Central memory CD8-positive, alpha-beta T cell (primary cell): Measurements from ENCODE around the gene CRTC2.
"Not testable (repeated sequence)": the region's sequence is repeated elsewhere in the genome, so short reads cannot be mapped to it uniquely, and the experiment has no call there.

Source experiments
- ATAC-seq: fragments of 150-1000 bp; cut with Tn5 transposase; replicated peaks from 2 replicates; pipeline ENCODE4 v1.10.0; 2022; ENCODE audit warnings: mild to moderate bottlenecking, moderate FRiP score, moderate number of reproducible peaks; ENCODE audit not compliant: poor library complexity, severe bottlenecking; ENCODE audit errors: extremely low read depth
- DNase-seq, 2 donors: peaks; one replicate each; pipeline ENCODE4 v3.0.0; 2021; ENCODE audit warnings: low spot score in 2 of 2
- H3K27ac Mint-ChIP-seq: one replicate; pipeline ENCODE4 v1.8.0; 2022; ENCODE audit warnings: low read depth, mild to moderate bottlenecking, moderate library complexity, mixed read lengths
- H3K27me3 Mint-ChIP-seq: one replicate; pipeline ENCODE4 v1.8.0; 2022; ENCODE audit warnings: mixed read lengths
- H3K36me3 Mint-ChIP-seq: one replicate; pipeline ENCODE4 v1.8.0; 2022; ENCODE audit warnings: mild to moderate bottlenecking, moderate library complexity, mixed read lengths; ENCODE audit not compliant: insufficient read depth
- H3K4me1 Mint-ChIP-seq: one replicate; pipeline ENCODE4 v1.8.0; 2022; ENCODE audit warnings: mixed read lengths
- H3K4me3 Mint-ChIP-seq: one replicate; pipeline ENCODE4 v1.8.0; 2022; ENCODE audit warnings: mild to moderate bottlenecking, moderate library complexity, mixed read lengths
- H3K9me3 Mint-ChIP-seq: one replicate; pipeline ENCODE4 v1.8.0; 2022; ENCODE audit warnings: mixed read lengths

CRTC2 gene

DNA sequence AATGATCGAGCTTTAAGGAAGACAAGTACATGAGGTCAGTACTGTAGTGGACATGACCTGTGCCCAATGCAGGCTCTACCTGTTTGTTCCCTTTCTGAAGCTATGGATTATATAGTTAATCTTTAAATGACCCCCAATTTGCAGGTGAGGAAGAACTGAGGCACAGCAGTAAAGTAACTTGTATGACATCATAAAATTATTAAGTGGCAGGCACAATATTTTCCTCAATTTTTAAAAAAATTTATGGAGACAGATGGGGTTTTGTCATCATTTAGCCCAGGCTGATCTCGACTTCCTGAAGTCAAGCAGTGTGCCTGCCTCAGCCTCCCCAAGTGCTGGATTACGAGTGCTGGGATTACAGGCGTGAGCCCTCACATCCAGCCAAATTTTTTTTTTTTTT, 32.0 kb downstream of the CRTC2 start:
- H3K4me3 Mint-ChIP-seq, result no peak overlapping the region
- H3K36me3 Mint-ChIP-seq, result peaks cover 20% of the 10 kb centered on the region
- no peak overlapping the region for H3K27ac Mint-ChIP-seq
- ATAC-seq, result no peak
- H3K9me3 Mint-ChIP-seq, result no peaks in the 10 kb centered on the region
- H3K27me3 Mint-ChIP-seq, result no peaks in the 10 kb centered on the region
- DNase-seq, result no peak
- peaks cover 31% of the 10 kb centered on the region for H3K4me1 Mint-ChIP-seq

DNA sequence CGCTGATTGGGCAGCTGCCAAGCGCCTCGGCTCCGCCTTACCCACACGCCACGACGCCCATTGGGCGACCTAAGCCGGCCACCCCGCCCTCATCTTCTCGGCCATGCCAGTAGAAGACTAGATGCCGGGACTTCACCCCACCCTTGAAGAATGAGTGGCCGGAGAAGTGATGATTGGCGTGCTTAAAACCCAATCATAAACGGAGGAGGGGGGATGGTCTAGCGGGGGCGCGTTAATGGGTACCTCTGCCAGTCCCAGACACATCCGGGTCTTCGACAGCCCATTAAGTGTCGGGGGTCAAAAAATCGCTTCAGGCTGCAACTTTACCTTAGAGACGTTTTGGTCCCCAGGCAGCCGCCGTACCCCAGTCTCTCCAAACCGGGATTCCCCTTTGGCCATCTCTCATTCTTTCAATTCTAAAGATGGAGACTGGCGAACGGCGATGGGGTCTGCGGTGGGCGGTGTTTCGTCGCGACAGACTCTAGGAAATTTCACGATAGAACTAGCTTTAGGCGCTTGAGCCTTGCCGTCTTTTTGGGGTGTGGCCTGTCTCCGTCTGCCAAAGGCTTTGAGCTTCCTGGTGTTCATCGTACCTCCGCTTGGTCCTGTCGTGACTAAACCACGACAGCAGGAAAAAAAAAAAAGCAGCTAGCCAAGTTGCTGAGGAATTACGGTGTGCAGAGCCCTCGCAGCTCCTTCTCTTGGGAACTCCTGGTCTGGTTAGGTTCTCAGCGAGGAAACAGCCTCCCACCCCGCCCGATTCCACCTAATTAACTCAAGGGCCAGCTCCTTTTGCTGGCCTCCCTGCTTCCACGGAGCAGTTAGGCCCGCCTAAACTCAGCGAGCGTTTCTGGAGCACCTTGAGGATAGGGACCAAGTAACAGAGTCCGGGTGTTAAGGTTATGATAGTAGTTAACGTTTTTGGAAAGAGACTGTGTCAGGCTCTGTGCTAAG, 35.2 kb downstream of the CRTC2 start, which contains the start of gene GATAD2B:
Gene GATAD2B, minus strand, starts transcription at position 1 of the 954 bp plus-strand sequence. CDS start 94,625 bp downstream, outside the sequence.
- peaks cover 19% of the 10 kb centered on the region for H3K36me3 Mint-ChIP-seq
- H3K27me3 Mint-ChIP-seq, result no peaks in the 10 kb centered on the region
- ATAC-seq, result peak; percentile 91
- DNase-seq, result peak; percentile 97 to 99
- H3K4me1 Mint-ChIP-seq, result peaks cover 49% of the 10 kb centered on the region
- peak within 1 kb of the TSS; percentile 97 for H3K27ac Mint-ChIP-seq
- peak within 1 kb of the TSS; percentile 80 for H3K4me3 Mint-ChIP-seq
- H3K9me3 Mint-ChIP-seq, result no peaks in the 10 kb centered on the region

GRCh38 chr1:153922076-153922971, 36.1 kb downstream of the CRTC2 start:
- Mint-ChIP-seq H3K4me1 (peaks cover 55% of the 10 kb centered on the region), H3K9me3 (no peaks in the 10 kb centered on the region), H3K27me3 (no peaks in the 10 kb centered on the region), H3K4me3 (peak overlapping the region; percentile 80), H3K27ac (peak overlapping the region; percentile 97), H3K36me3 (peaks cover 19% of the 10 kb centered on the region)
- ATAC-seq (peak; percentile 9), DNase-seq (peak in 1 of 2 donors; percentile 14)

GRCh38 chr1:153921803-153922075, 36.7 kb downstream of the CRTC2 start:
- no peaks in the 10 kb centered on the region for H3K9me3 Mint-ChIP-seq
- no peak for ATAC-seq
- H3K4me3 Mint-ChIP-seq, result peak overlapping the region; percentile 80
- no peaks in the 10 kb centered on the region for H3K27me3 Mint-ChIP-seq
- peaks cover 20% of the 10 kb centered on the region for H3K36me3 Mint-ChIP-seq
- peaks cover 55% of the 10 kb centered on the region for H3K4me1 Mint-ChIP-seq
- no peak for DNase-seq
- peak overlapping the region; percentile 97 for H3K27ac Mint-ChIP-seq

- peaks cover 22% of the 10 kb centered on the region for H3K36me3 Mint-ChIP-seq
- H3K27ac Mint-ChIP-seq, result peak overlapping the region; percentile 97
- H3K4me1 Mint-ChIP-seq, result peaks cover 58% of the 10 kb centered on the region
- H3K27me3 Mint-ChIP-seq, result no peaks in the 10 kb centered on the region
- H3K4me3 Mint-ChIP-seq, result peak overlapping the region; percentile 80
- no peak for ATAC-seq
- H3K9me3 Mint-ChIP-seq, result no peaks in the 10 kb centered on the region
- DNase-seq, result no peak
These were observed 37.2 kb downstream of the CRTC2 start for GRCh38 chr1:153921080-153921802.

GRCh38 chr1:153919876-153920852, 38.2 kb downstream of the CRTC2 start:
- peaks cover 61% of the 10 kb centered on the region for H3K4me1 Mint-ChIP-seq
- peak in 1 of 2 donors; percentile 13 for DNase-seq
- no peak for ATAC-seq
- H3K27me3 Mint-ChIP-seq, result no peaks in the 10 kb centered on the region
- H3K9me3 Mint-ChIP-seq, result no peaks in the 10 kb centered on the region
- peaks cover 28% of the 10 kb centered on the region for H3K36me3 Mint-ChIP-seq
- H3K27ac Mint-ChIP-seq, result peak overlapping the region; percentile 97
- peak overlapping the region; percentile 80 for H3K4me3 Mint-ChIP-seq

DNA sequence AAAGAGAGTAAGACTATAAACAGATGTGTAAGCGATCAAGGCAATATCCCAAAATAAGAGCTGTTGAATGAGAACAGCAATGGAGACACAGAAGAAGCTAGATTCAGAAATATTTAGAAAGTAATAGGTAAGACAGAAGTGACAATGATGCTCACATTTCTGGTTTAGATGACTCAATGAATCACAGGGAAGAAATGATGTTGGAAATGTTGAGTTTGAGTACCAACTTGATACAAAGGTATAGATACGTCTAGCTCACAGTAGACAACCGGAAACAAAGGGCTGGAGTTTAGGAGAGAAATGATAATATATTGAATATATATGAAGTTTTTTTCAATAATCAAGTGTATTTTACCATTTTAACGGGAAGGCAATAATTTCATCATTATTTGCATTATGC, 42.1 kb downstream of the CRTC2 start:
- H3K9me3 Mint-ChIP-seq, result no peaks in the 10 kb centered on the region
- ATAC-seq (no peak), DNase-seq (no peak)
- H3K27ac Mint-ChIP-seq, result peak overlapping the region; percentile 58
- no peaks in the 10 kb centered on the region for H3K27me3 Mint-ChIP-seq
- H3K36me3 Mint-ChIP-seq, result peaks cover 19% of the 10 kb centered on the region
- H3K4me1 Mint-ChIP-seq, result peaks cover 56% of the 10 kb centered on the region
- no peak overlapping the region for H3K4me3 Mint-ChIP-seq

GRCh38 chr1:153912349-153912748, 46.1 kb downstream of the CRTC2 start:
- no peaks in the 10 kb centered on the region for H3K27me3 Mint-ChIP-seq
- DNase-seq (no peak), ATAC-seq (no peak)
- no peaks in the 10 kb centered on the region for H3K9me3 Mint-ChIP-seq
- H3K36me3 Mint-ChIP-seq, result peaks cover 19% of the 10 kb centered on the region
- peaks cover 28% of the 10 kb centered on the region for H3K4me1 Mint-ChIP-seq
- peak overlapping the region; percentile 61 for H3K27ac Mint-ChIP-seq
- no peak overlapping the region for H3K4me3 Mint-ChIP-seq

GRCh38 chr1:153910560-153910959, 47.9 kb downstream of the CRTC2 start:
- H3K4me3 Mint-ChIP-seq, DNase-seq, ATAC-seq, H3K9me3 Mint-ChIP-seq, H3K27ac Mint-ChIP-seq, H3K27me3 Mint-ChIP-seq: not testable (repeated sequence)
- peaks cover 21% of the 10 kb centered on the region for H3K36me3 Mint-ChIP-seq
- H3K4me1 Mint-ChIP-seq, result peaks cover 34% of the 10 kb centered on the region

- Mint-ChIP-seq H3K4me1 (peaks cover 38% of the 10 kb centered on the region), H3K27ac (no peak overlapping the region), H3K9me3 (no peaks in the 10 kb centered on the region), H3K36me3 (peaks cover 22% of the 10 kb centered on the region), H3K4me3 (no peak overlapping the region), H3K27me3 (no peaks in the 10 kb centered on the region)
- DNase-seq (no peak), ATAC-seq (no peak)
These were observed 50.3 kb downstream of the CRTC2 start for GRCh38 chr1:153908071-153908470.

- H3K27me3 Mint-ChIP-seq, result no peaks in the 10 kb centered on the region
- no peak for ATAC-seq
- H3K4me3 Mint-ChIP-seq, result no peak overlapping the region
- no peak overlapping the region for H3K27ac Mint-ChIP-seq
- H3K4me1 Mint-ChIP-seq, result peaks cover 33% of the 10 kb centered on the region
- no peak for DNase-seq
- H3K36me3 Mint-ChIP-seq, result peaks cover 25% of the 10 kb centered on the region
- H3K9me3 Mint-ChIP-seq, result no peaks in the 10 kb centered on the region
These were observed 51.3 kb downstream of the CRTC2 start for GRCh38 chr1:153907134-153907533.
